Osteoblast (primary cell): Measurements from ENCODE around the gene PRKCE. TPM values are rescaled to one million over a fixed set of nuclear protein-coding genes. Genes with fewer than 3 reads are reported as not detected.

Experiments
- DNase-seq: peaks from one replicate; pipeline ENCODE4 v3.0.0; 2011; ENCODE audit warnings: low spot score, mixed read lengths; ENCODE audit not compliant: insufficient read length; ENCODE audit errors: missing footprints
- H2AFZ ChIP-seq: 2 replicates; pipeline ENCODE4 v1.6.0; 2011; ENCODE audit warnings: mild to moderate bottlenecking, low read length
- H3K27ac ChIP-seq: 2 replicates; pipeline ENCODE4 v1.5.1; 2011; ENCODE audit warnings: mild to moderate bottlenecking, low read depth, low read length, moderate library complexity
- H3K27me3 ChIP-seq: 2 replicates; pipeline ENCODE4 v1.6.0; 2012; ENCODE audit warnings: mild to moderate bottlenecking, control low read depth, inconsistent platforms, low read length, moderate library complexity; ENCODE audit not compliant: insufficient read depth
- H3K36me3 ChIP-seq: 2 replicates; pipeline ENCODE4 v1.5.1; 2011; ENCODE audit warnings: mild to moderate bottlenecking, low read length, control low read depth, moderate library complexity; ENCODE audit not compliant: insufficient read depth
- H3K4me1 ChIP-seq: 2 replicates; pipeline ENCODE4 v1.5.1; 2011; ENCODE audit warnings: mild to moderate bottlenecking, low read length, control low read depth, moderate library complexity; ENCODE audit not compliant: insufficient read depth
- H3K4me2 ChIP-seq: 2 replicates; pipeline ENCODE4 v1.6.0; 2011; ENCODE audit warnings: mild to moderate bottlenecking, low read length; ENCODE audit not compliant: insufficient read depth
- H3K4me3 ChIP-seq: fragments of 200-600 bp; sonication (generic); 3 replicates; pipeline ENCODE4 v1.5.1; 2012; ENCODE audit warnings: mild to moderate bottlenecking, low read length, inconsistent platforms; ENCODE audit not compliant: insufficient read depth
- H3K79me2 ChIP-seq: 2 replicates; pipeline ENCODE4 v1.6.0; 2012; ENCODE audit warnings: mild to moderate bottlenecking, low read length, control low read depth, inconsistent platforms; ENCODE audit not compliant: insufficient read depth
- H3K9me3 ChIP-seq: 2 replicates; pipeline ENCODE4 v1.5.1; 2011; ENCODE audit warnings: low read depth, low read length, control low read depth
- H4K20me1 ChIP-seq: 2 replicates; pipeline ENCODE4 v1.6.0; 2012; ENCODE audit warnings: mild to moderate bottlenecking, low read length, control low read depth; ENCODE audit not compliant: insufficient read depth
- CTCF ChIP-seq: IDR thresholded peaks from 2 replicates; pipeline ENCODE4 v1.5.1; 2011; ENCODE audit warnings: mild to moderate bottlenecking, low read depth, low read length, moderate library complexity; ENCODE audit errors: extremely low read depth
- total RNA-seq: library from RNA; depleted of rRNA; stranded (reverse); fragments of >200 nt; gene quantifications from 2 replicates; pipeline ENCODE4 v1.2.3, GENCODE V29; 2012

The PRKCE gene
- total RNA-seq, 1 donor = 22.1 TPM

DNA sequence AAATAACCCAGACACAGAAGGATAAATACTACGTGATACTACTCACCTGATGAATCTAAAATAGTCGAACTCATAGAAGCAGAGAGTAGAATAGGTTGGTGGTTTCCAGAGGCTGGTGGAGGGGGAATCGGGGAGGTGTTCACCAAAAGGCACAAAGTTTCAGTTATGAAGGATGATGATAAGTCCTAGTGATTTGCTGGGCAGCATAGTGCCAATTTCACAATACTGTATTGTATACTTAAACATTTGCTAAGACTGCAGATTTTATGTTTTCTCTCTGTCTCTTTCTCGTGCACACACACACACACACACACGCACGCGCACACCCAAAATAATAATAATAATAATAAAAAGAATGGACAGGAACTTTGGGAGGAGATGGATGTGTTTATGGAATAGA, 425.4 kb downstream of the PRKCE start:
- Histone ChIP-seq H3K27me3 (no peaks in the 10 kb centered on the region), H3K4me3 (no peak overlapping the region), H3K27ac (peak overlapping the region; percentile 75), H3K4me2 (no peak overlapping the region), H4K20me1 (no peaks in the 10 kb centered on the region), H3K36me3 (no peaks in the 10 kb centered on the region), H3K9me3 (no peaks in the 10 kb centered on the region), H3K79me2 (no peaks in the 10 kb centered on the region), H3K4me1 (peaks cover 45% of the 10 kb centered on the region), H2AFZ (no peak overlapping the region)
- no peak for TF ChIP-seq CTCF
- no peak for DNase-seq

DNA sequence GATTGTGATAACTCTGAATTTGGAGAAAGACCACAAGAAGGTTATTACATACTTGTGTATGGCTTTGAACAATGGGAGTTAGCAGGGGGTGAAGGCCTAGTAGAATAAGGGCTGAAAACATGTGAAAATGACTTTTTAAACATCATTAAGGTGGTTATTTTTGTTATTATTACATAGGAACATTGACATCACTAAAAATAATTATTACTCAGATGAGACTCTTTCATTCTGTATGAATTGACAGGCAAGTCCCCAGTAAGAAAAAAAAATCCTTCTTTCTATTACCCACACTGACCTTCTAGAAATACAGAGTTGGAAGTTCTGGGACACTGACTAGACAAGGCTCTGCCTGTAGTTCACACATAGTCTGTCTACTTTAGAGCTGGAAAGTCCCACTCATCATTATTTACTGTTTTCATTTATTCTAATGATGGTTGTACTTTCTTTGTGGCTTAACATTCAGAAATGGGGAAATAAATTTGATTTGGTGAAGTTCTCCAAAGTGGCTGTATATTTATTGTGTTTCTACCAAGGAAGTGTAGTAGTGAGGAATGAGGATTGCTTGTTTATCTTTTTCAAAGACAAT, 426.1 kb downstream of the PRKCE start:
- no peaks in the 10 kb centered on the region for H3K79me2 ChIP-seq
- no peak overlapping the region for H3K4me3 ChIP-seq
- no peaks in the 10 kb centered on the region for H3K27me3 ChIP-seq
- no peak for DNase-seq
- no peak overlapping the region for H2AFZ ChIP-seq
- peaks cover 44% of the 10 kb centered on the region for H3K4me1 ChIP-seq
- H3K27ac ChIP-seq = no peak overlapping the region
- no peaks in the 10 kb centered on the region for H4K20me1 ChIP-seq
- no peaks in the 10 kb centered on the region for H3K36me3 ChIP-seq
- no peak for TF ChIP-seq CTCF
- H3K4me2 ChIP-seq = no peak overlapping the region
- no peaks in the 10 kb centered on the region for H3K9me3 ChIP-seq

DNA sequence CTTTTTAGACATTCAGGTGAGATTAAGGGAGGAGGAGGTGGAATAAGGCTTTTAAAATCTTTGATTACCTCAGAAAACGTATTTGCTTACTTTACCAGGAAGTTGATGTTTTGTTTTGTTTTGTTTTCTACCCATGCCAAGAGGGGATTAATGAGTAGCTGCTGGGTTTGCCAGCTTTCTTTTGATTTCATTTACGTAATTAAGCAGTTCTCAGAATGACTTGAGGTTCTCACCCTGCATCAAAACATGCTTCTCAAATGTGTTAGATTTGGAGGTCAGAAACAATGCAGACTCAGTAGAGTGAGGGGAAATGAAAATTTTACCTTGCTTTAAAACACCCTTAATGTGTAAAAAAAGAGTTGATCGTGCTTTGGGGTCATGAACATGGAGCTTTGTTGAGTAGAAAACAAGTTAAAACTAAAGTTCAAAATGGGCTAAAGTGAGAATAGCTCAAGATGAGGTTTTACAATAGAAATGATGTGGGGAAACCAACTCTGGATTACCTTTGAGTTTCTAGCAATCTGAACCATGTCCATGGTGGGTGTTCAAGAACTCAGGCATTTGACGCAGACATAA, 428.6 kb downstream of the PRKCE start:
- H3K9me3 ChIP-seq = no peaks in the 10 kb centered on the region
- no peaks in the 10 kb centered on the region for H4K20me1 ChIP-seq
- no peaks in the 10 kb centered on the region for H3K79me2 ChIP-seq
- no peaks in the 10 kb centered on the region for H3K36me3 ChIP-seq
- H3K27ac ChIP-seq = no peak overlapping the region
- no peaks in the 10 kb centered on the region for H3K27me3 ChIP-seq
- no peak overlapping the region for H3K4me3 ChIP-seq
- TF ChIP-seq CTCF = no peak
- DNase-seq = no peak
- H3K4me2 ChIP-seq = no peak overlapping the region
- H2AFZ ChIP-seq = no peak overlapping the region
- peaks cover 35% of the 10 kb centered on the region for H3K4me1 ChIP-seq

GRCh38 chr2:46082531-46083485, 431.3 kb downstream of the PRKCE start:
- Histone ChIP-seq H3K4me1 (peaks cover 20% of the 10 kb centered on the region), H3K9me3 (no peaks in the 10 kb centered on the region), H3K36me3 (no peaks in the 10 kb centered on the region), H3K79me2 (no peaks in the 10 kb centered on the region), H3K27me3 (no peaks in the 10 kb centered on the region), H2AFZ (no peak overlapping the region), H3K4me2 (peak overlapping the region; percentile 48), H3K4me3 (no peak overlapping the region), H3K27ac (peak overlapping the region; percentile 89), H4K20me1 (no peaks in the 10 kb centered on the region)
- no peak for TF ChIP-seq CTCF
- peak; percentile 73 for DNase-seq
